Type B pancreatic cell (in vitro differentiated cells): ENCODE measurements around the gene ABLIM1. TPM values are rescaled to one million over a fixed set of nuclear protein-coding genes. Genes with fewer than 3 reads are reported as not detected.

ENCODE experiments used
- DNase-seq: peaks from one replicate; pipeline ENCODE4 v3.0.0; 2021; ENCODE audit warnings: mixed read lengths; ENCODE audit not compliant: unreplicated experiment; ENCODE audit errors: extremely low spot score
- H3K27ac Mint-ChIP-seq: 2 replicates; pipeline ENCODE4 v1.8.0; 2021; ENCODE audit warnings: mild to moderate bottlenecking, mixed read lengths
- H3K27me3 Mint-ChIP-seq: 2 replicates; pipeline ENCODE4 v1.8.0; 2021; ENCODE audit warnings: mixed read lengths
- H3K36me3 Mint-ChIP-seq: 2 replicates; pipeline ENCODE4 v1.8.0; 2021; ENCODE audit warnings: mixed read lengths
- H3K4me1 Mint-ChIP-seq: one replicate; pipeline ENCODE4 v1.8.0; 2021; ENCODE audit warnings: mixed read lengths; ENCODE audit not compliant: unreplicated experiment
- H3K4me3 Mint-ChIP-seq: 2 replicates; pipeline ENCODE4 v1.8.0; 2021; ENCODE audit warnings: mild to moderate bottlenecking, mixed read lengths
- H3K9me3 Mint-ChIP-seq: 2 replicates; pipeline ENCODE4 v1.8.0; 2021; ENCODE audit warnings: mixed read lengths
- CTCF ChIP-seq: fragments of 200-600 bp; sonication (generic); conservative IDR thresholded peaks from 2 replicates; pipeline ENCODE4 v1.5.0; 2021; ENCODE audit warnings: antibody characterized with exemption, mild to moderate bottlenecking
- total RNA-seq: library from RNA; stranded (reverse); gene quantifications from 2 replicates; pipeline ENCODE4 v1.2.1, GENCODE V29; 2021; ENCODE audit warnings: low replicate concordance

ABLIM1 gene
- total RNA-seq, 1 donor from 2014 or later: 77.7 TPM

GRCh38 chr10:114668375-114669080 lies 10.5 kb upstream of the ABLIM1 start:
- peaks cover 7% of the 10 kb centered on the region for H3K9me3 Mint-ChIP-seq
- H3K27ac Mint-ChIP-seq: no peak overlapping the region
- DNase-seq: no peak
- TF ChIP-seq CTCF: no peak
- no peak overlapping the region for H3K4me3 Mint-ChIP-seq
- H3K36me3 Mint-ChIP-seq: no peaks in the 10 kb centered on the region
- no peaks in the 10 kb centered on the region for H3K27me3 Mint-ChIP-seq
- H3K4me1 Mint-ChIP-seq: peaks cover 8% of the 10 kb centered on the region

- Mint-ChIP-seq H3K27me3 (no peaks in the 10 kb centered on the region), H3K4me3 (no peak overlapping the region), H3K36me3 (no peaks in the 10 kb centered on the region), H3K27ac (no peak overlapping the region), H3K4me1 (peaks cover 21% of the 10 kb centered on the region), H3K9me3 (peaks cover 7% of the 10 kb centered on the region)
- TF ChIP-seq CTCF: no peak
- DNase-seq: no peak
Measured at GRCh38 chr10:114665873-114666272, 7.8 kb upstream of the ABLIM1 start.

- no peak for DNase-seq
- H3K27ac Mint-ChIP-seq: peak overlapping the region; percentile 6
- H3K4me1 Mint-ChIP-seq: peaks cover 21% of the 10 kb centered on the region
- no peaks in the 10 kb centered on the region for H3K36me3 Mint-ChIP-seq
- no peaks in the 10 kb centered on the region for H3K27me3 Mint-ChIP-seq
- H3K4me3 Mint-ChIP-seq: no peak overlapping the region
- no peak for TF ChIP-seq CTCF
- peaks cover 7% of the 10 kb centered on the region for H3K9me3 Mint-ChIP-seq
Measured at GRCh38 chr10:114665406-114665805, 7.3 kb upstream of the ABLIM1 start.

GRCh38 chr10:114664127-114664526 lies 6.1 kb upstream of the ABLIM1 start:
- no peaks in the 10 kb centered on the region for H3K36me3 Mint-ChIP-seq
- peak overlapping the region; percentile 88 for H3K27ac Mint-ChIP-seq
- DNase-seq: no peak
- peak overlapping the region; percentile 5 for H3K4me3 Mint-ChIP-seq
- H3K27me3 Mint-ChIP-seq: no peaks in the 10 kb centered on the region
- peaks cover 7% of the 10 kb centered on the region for H3K9me3 Mint-ChIP-seq
- no peak for TF ChIP-seq CTCF
- peaks cover 21% of the 10 kb centered on the region for H3K4me1 Mint-ChIP-seq

GRCh38 chr10:114663626-114664025 lies 5.6 kb upstream of the ABLIM1 start:
- no peak for DNase-seq
- Mint-ChIP-seq H3K4me1 (peaks cover 21% of the 10 kb centered on the region), H3K36me3 (no peaks in the 10 kb centered on the region), H3K4me3 (peak overlapping the region; percentile 5), H3K9me3 (peaks cover 7% of the 10 kb centered on the region), H3K27me3 (no peaks in the 10 kb centered on the region), H3K27ac (peak overlapping the region; percentile 88)
- no peak for TF ChIP-seq CTCF
